SU-DHL-6 (cell line): Measurements from ENCODE around the gene M1AP.

Experiments used
- CTCF ChIP-seq: fragments of 200-600 bp; sonication (generic); IDR thresholded peaks from one replicate; pipeline ENCODE4 v1.5.1; 2017; ENCODE audit warnings: antibody characterized with exemption, mild to moderate bottlenecking, low read length, moderate library complexity; ENCODE audit not compliant: insufficient read depth, poor library complexity, severe bottlenecking
- EZH2phosphoT487 ChIP-seq: fragments of 200-600 bp; sonication (generic), shearing (Covaris generic); conservative IDR thresholded peaks from 2 replicates; pipeline ENCODE4 v1.6.1; 2018; ENCODE audit warnings: mild to moderate bottlenecking, antibody characterized with exemption, low read length, moderate library complexity, mixed read lengths

- TF ChIP-seq CTCF = no peak
- TF ChIP-seq EZH2phosphoT487 = no peak
Observed at GRCh38 chr2:74548285-74548899, 99.7 kb downstream of the M1AP start.
